Measurements from ENCODE around the gene E2F6. TPM values are rescaled to one million over a fixed set of nuclear protein-coding genes. Genes with fewer than 3 reads are reported as not detected.
A peak's percentile ranks its signal among the peaks of the same experiment; 100 is the strongest.

E2F6 gene
- total and polyA plus RNA-seq, 9 of the 15 experiments (the other 6 are each of a cell fraction or from before 2014, with no cell fraction given) = 13.6 to 33.9 (median 26.1) TPM

- H3K9ac ChIP-seq (ENCODE audit: insufficient read depth in 1 of 2, low read depth in 2 of 2, low read length in 2 of 2) = no peak overlapping the region
- no peaks in the 10 kb centered on the region for H3K36me3 ChIP-seq (ENCODE audit: control insufficient read depth, insufficient read depth, low read length)
- CTCF ChIA-PET (ENCODE audit: low intra/inter-chr PET ratio) = no interaction called here
- intact Hi-C loops (cut with micrococcal nuclease) = no loop called here
- no peaks in the 10 kb centered on the region for H3K27me3 ChIP-seq (ENCODE audit: control insufficient read depth in 2 of 2, insufficient read depth in 2 of 2, low read length in 2 of 2)
- no peak overlapping the region for H2AFZ ChIP-seq (ENCODE audit: low read depth, low read length)
- H3K27ac ChIP-seq (ENCODE audit: extremely low read depth, low read depth, low read length) = no peak overlapping the region
- BruUV-seq (replicated peaks) = no TSS peak
- TF ChIP-seq KDM2B (CRISPR knock-in tag; IDR thresholded peaks at IDR 0.05) = no peak
- no peak for TF ChIP-seq JUND (IDR thresholded peaks at IDR 0.05; ENCODE audit: borderline replicate concordance, low read depth, low read length)
- TF ChIP-seq JUND (tag; IDR thresholded peaks at IDR 0.05; ENCODE audit: borderline replicate concordance, low read depth, low read length) = peak; percentile 48; the same call in 1 of the 3 replicates
- TF ChIP-seq KDM1A (IDR thresholded peaks at IDR 0.05) = peak in 1 of 2 experiments; percentile 60; a peak in 2 of 4 replicates
- no peak for DNase-seq (ENCODE audit: extremely low read depth in 1 of 4, low spot score in 3 of 4)
- no peak for ATAC-seq
- FAIRE-seq = no peak
- H3K9me3 ChIP-seq (replicated peaks; ENCODE audit: control insufficient read depth, insufficient read depth, low read depth, low read length) = no peaks in the 10 kb centered on the region
- no peak overlapping the region for H3K4me3 ChIP-seq
- 5% methylated on average over 1 of the region's 1 CpG for WGBS (ENCODE audit: insufficient coverage, low coverage, missing lambda C conversion rate)
- POLR2A ChIA-PET = interaction anchor here (0.7 kb wide), 1 partner anchor 156 kb away, joined by 3 read pairs; no protein-coding TSS in a partner anchor
- peaks cover 3 to 17% of the 10 kb centered on the region in 2 experiments; a peak in 4 of 5 replicates for H3K4me1 ChIP-seq (replicated peaks in 1 of 2; ENCODE audit: control insufficient read depth in 2 of 2, insufficient read depth in 2 of 2, low read length in 2 of 2)
- H3K79me2 ChIP-seq (ENCODE audit: control insufficient read depth, insufficient read depth, low read length) = no peaks in the 10 kb centered on the region
- in situ Hi-C loops (cut with MboI) = loop anchor here (25.0 kb wide), 3 partner anchors 172 to 572 kb away; a partner anchor contains a TSS
- no peak overlapping the region for H3K4me2 ChIP-seq (ENCODE audit: insufficient read depth, low read length)
- H4K20me1 ChIP-seq (replicated peaks; ENCODE audit: control insufficient read depth, insufficient read depth, low read length) = no peaks in the 10 kb centered on the region
- H3K9me1 ChIP-seq (ENCODE audit: control insufficient read depth, insufficient read depth, low read length) = no peaks in the 10 kb centered on the region
Observed at GRCh38 chr2:11408959-11409571, 56.9 kb downstream of the E2F6 start.

GRCh38 chr2:11407413-11407812, 58.5 kb downstream of the E2F6 start:
- Histone ChIP-seq H3K36me3 (ENCODE audit: control insufficient read depth, insufficient read depth, low read length) (no peaks in the 10 kb centered on the region), H3K4me3 (no peak overlapping the region), H3K9ac (ENCODE audit: insufficient read depth in 1 of 2, low read depth in 2 of 2, low read length in 2 of 2) (no peak overlapping the region), H3K79me2 (ENCODE audit: control insufficient read depth, insufficient read depth, low read length) (no peaks in the 10 kb centered on the region), H3K4me2 (ENCODE audit: insufficient read depth, low read length) (no peak overlapping the region), H3K27ac (ENCODE audit: extremely low read depth, low read depth, low read length) (no peak overlapping the region), H3K9me1 (ENCODE audit: control insufficient read depth, insufficient read depth, low read length) (no peaks in the 10 kb centered on the region), H3K9me3 (replicated peaks; ENCODE audit: control insufficient read depth, insufficient read depth, low read depth, low read length) (no peaks in the 10 kb centered on the region), H4K20me1 (replicated peaks; ENCODE audit: control insufficient read depth, insufficient read depth, low read length) (no peaks in the 10 kb centered on the region), H3K4me1 (replicated peaks in 1 of 2; ENCODE audit: control insufficient read depth in 2 of 2, insufficient read depth in 2 of 2, low read length in 2 of 2) (peaks cover 11 to 16% of the 10 kb centered on the region in 2 experiments), H3K27me3 (ENCODE audit: control insufficient read depth in 2 of 2, insufficient read depth in 2 of 2, low read length in 2 of 2) (no peaks in the 10 kb centered on the region), H2AFZ (ENCODE audit: low read depth, low read length) (peak overlapping the region; percentile 20; the same call in 1 of the 2 replicates)
- BruUV-seq (replicated peaks) = no TSS peak
- DNase-seq (ENCODE audit: extremely low read depth in 1 of 4, low spot score in 3 of 4) (no peak), ATAC-seq (no peak), FAIRE-seq (no peak)
- intact Hi-C loops (cut with micrococcal nuclease) (no loop called here), in situ Hi-C loops (cut with MboI) (loop anchor here (25.0 kb wide), 3 partner anchors 170 to 570 kb away; a partner anchor contains a TSS)
- TF ChIP-seq ZNF668 (CRISPR knock-in tag; IDR thresholded peaks at IDR 0.05) (no peak), ZFP36 (IDR thresholded peaks at IDR 0.05; ENCODE audit: low read depth, low read length, partially characterized antibody) (peak; percentile 53), USF1 (CRISPR knock-in tag; IDR thresholded peaks at IDR 0.05) (no peak), FOXJ2 (tag; IDR thresholded peaks at IDR 0.05) (no peak), ZNF77 (CRISPR knock-in tag; IDR thresholded peaks at IDR 0.05) (no peak), IFI16 (CRISPR knock-in tag; IDR thresholded peaks at IDR 0.05) (no peak), MXD1 (CRISPR knock-in tag; IDR thresholded peaks at IDR 0.05; ENCODE audit: borderline replicate concordance, poor library complexity, severe bottlenecking) (no peak), PHTF2 (CRISPR knock-in tag; IDR thresholded peaks at IDR 0.05) (no peak)
- WGBS (ENCODE audit: insufficient coverage, low coverage, missing lambda C conversion rate) = 38% methylated on average over 6 of the region's 6 CpGs
- CTCF ChIA-PET (ENCODE audit: low intra/inter-chr PET ratio) = no interaction called here
- POLR2A ChIA-PET = interaction anchor here (0.7 kb wide), 1 partner anchor 16 kb away, joined by 3 read pairs; no protein-coding TSS in a partner anchor

Data from K562 (cell line).